K562 (cell line): Measurements from ENCODE around the gene FBN3. TPM values are rescaled to one million over a fixed set of nuclear protein-coding genes. Genes with fewer than 3 reads are reported as not detected.

Experiments
- AFF4 ChIP-seq: sonication (generic); formaldehyde crosslinking; IDR thresholded peaks from 2 replicates; pipeline ENCODE4 v1.8.0; 2023; ENCODE audit warnings: mild to moderate bottlenecking, missing genetic modification reagents
- DDX20 ChIP-seq: fragments of 450-650 bp; IDR thresholded peaks from 2 replicates; pipeline ENCODE4 v1.6.1; 2016; ENCODE audit warnings: missing genetic modification characterization, low read depth, mild to moderate bottlenecking, missing compliant biosample characterization, moderate library complexity
- GATAD2A ChIP-seq: fragments of 450-650 bp; IDR thresholded peaks from 2 replicates; pipeline ENCODE4 v1.6.1; 2017
- HLTF ChIP-seq: fragments of 450-650 bp; IDR thresholded peaks from 2 replicates; pipeline ENCODE4 v1.6.1; 2016
- MCM5 ChIP-seq: fragments of 450-650 bp; IDR thresholded peaks from 2 replicates; pipeline ENCODE4 v1.6.1; 2016; ENCODE audit warnings: low read depth
- RAD21 ChIP-seq, 2 experiments: fragments of 250-450 bp in 1 of 2; fragments of 450-650 bp in 1 of 2; sonication (Bioruptor Pico) in 1 of 2; formaldehyde crosslinking in 1 of 2; IDR thresholded peaks in 1 of 2; conservative IDR thresholded peaks in 1 of 2; 2 replicates each; pipeline versions ENCODE4 v1.4.0 to v1.8.0; 2020 to 2022; ENCODE audit warnings: mild to moderate bottlenecking in 2 of 2, moderate library complexity in 1 of 2
- RAD51 ChIP-seq: fragments of 450-650 bp; IDR thresholded peaks from 2 replicates; pipeline ENCODE4 v1.7.1; 2016; ENCODE audit warnings: low read depth, mild to moderate bottlenecking, borderline replicate concordance
- TOE1 ChIP-seq, 2 experiments: fragments of 450-650 bp in 1 of 2; sonication (generic) in 1 of 2; formaldehyde crosslinking in 1 of 2; IDR thresholded peaks; 2 replicates each; pipeline versions ENCODE4 v1.7.1 to v1.8.0; 2016 to 2022; ENCODE audit warnings: borderline replicate concordance in 2 of 2, mild to moderate bottlenecking in 2 of 2, antibody characterized with exemption in 1 of 2, inconsistent platforms in 1 of 2, low read depth in 1 of 2, missing genetic modification reagents in 1 of 2, moderate library complexity in 1 of 2
- ZC3H8 ChIP-seq: fragments of 450-650 bp; IDR thresholded peaks from 2 replicates; pipeline ENCODE4 v1.6.1; 2017
- ZNF263 ChIP-seq: sonication (generic); formaldehyde crosslinking; IDR thresholded peaks from 2 replicates; pipeline ENCODE4 v1.8.0; 2022; ENCODE audit warnings: mild to moderate bottlenecking, missing genetic modification reagents, borderline replicate concordance
- ZNF3 ChIP-seq: fragments of 250-450 bp; sonication (Bioruptor Pico); IDR thresholded peaks from 2 replicates; pipeline ENCODE4 v1.5.0; 2021; ENCODE audit warnings: mild to moderate bottlenecking, moderate library complexity
- ZNF518B ChIP-seq: fragments of 250-450 bp; sonication (Bioruptor Pico); IDR thresholded peaks from 2 replicates; pipeline ENCODE4 v1.5.0; 2021; ENCODE audit warnings: mild to moderate bottlenecking, moderate library complexity
- polyA plus RNA-seq, 8 experiments: library from polyadenylated mRNA; depleted of rRNA in 4 of 8; stranded (reverse) in 5 of 8; unstranded in 3 of 8; fragments of >200 nt; fragmentation: Nextera tagmentation in 2 of 8; fragmentation: Illumina TruSeq in 1 of 8; extraction: Ambion mirVana in 2 of 8; extraction: Trizol in 1 of 8; gene quantifications; 2 replicates each; pipeline versions ENCODE4 v1.2.1 to v1.2.3, GENCODE V29; 2011 to 2014; ENCODE audit warnings: inconsistent platforms in 1 of 8, missing spikeins in 1 of 8
- total RNA-seq, 7 experiments: library from RNA; depleted of rRNA in 6 of 7; stranded (reverse); fragments of >200 nt in 6 of 7; fragmentation: Illumina TruSeq in 2 of 7; extraction: Trizol in 2 of 7; gene quantifications; 2 replicates each; pipeline versions ENCODE4 v1.2.1 to v1.2.3, GENCODE V29; 2011 to 2021; ENCODE audit warnings: low replicate concordance in 1 of 7

The FBN3 gene
- total and polyA plus RNA-seq, 9 of the 15 experiments (the other 6 are each of a cell fraction or from before 2014, with no cell fraction given): under 0.01 to 0.29 (median 0.01) TPM; not detected in 4

- no peak for TF ChIP-seq AFF4 (CRISPR knock-in tag)
- TF ChIP-seq RAD51: peak; percentile 61; the same call in 1 of the 2 replicates
- TF ChIP-seq ZNF3 (CRISPR knock-in tag): no peak
- no peak for TF ChIP-seq ZNF518B (CRISPR knock-in tag)
- no peak for TF ChIP-seq GATAD2A
- TF ChIP-seq RAD21 (CRISPR knock-in tag; conservative IDR thresholded peaks at IDR 0.05 in 1 of 2, IDR thresholded peaks at IDR 0.05 in 1 of 2): no peak
- no peak for TF ChIP-seq DDX20 (tag)
- no peak for TF ChIP-seq ZC3H8
- peak; percentile 57; the same call in 1 of the 2 replicates for TF ChIP-seq TOE1 (IDR thresholded peaks at IDR 0.05; ENCODE audit: borderline replicate concordance)
- no peak for TF ChIP-seq TOE1 (CRISPR knock-in tag; IDR thresholded peaks at IDR 0.05; ENCODE audit: borderline replicate concordance, low read depth)
- TF ChIP-seq ZNF263 (CRISPR knock-in tag): no peak
- TF ChIP-seq HLTF: no peak
- no peak for TF ChIP-seq MCM5
Measured at GRCh38 chr19:8057545-8058270, 91.7 kb downstream of the FBN3 start (continued).
